GM23338 (cell line): ENCODE results near the gene FRY.

Source experiments
- CREB1 ChIP-seq: fragments of 250-450 bp; sonication (Bioruptor Pico); IDR thresholded peaks from 2 replicates; pipeline ENCODE4 v1.5.0; 2020; ENCODE audit warnings: low read depth, mild to moderate bottlenecking, moderate library complexity
- EZH2 ChIP-seq: fragments of 200-600 bp; sonication (generic); IDR thresholded peaks from one replicate; pipeline ENCODE4 v1.8.0; 2017; ENCODE audit warnings: antibody characterized with exemption, mild to moderate bottlenecking, low read depth; ENCODE audit not compliant: unreplicated experiment
- EZH2phosphoT487 ChIP-seq: fragments of 200-600 bp; sonication (generic); IDR thresholded peaks from one replicate; pipeline ENCODE4 v1.8.1; 2018; ENCODE audit warnings: antibody characterized with exemption; ENCODE audit not compliant: unreplicated experiment
- JUNB ChIP-seq: IDR thresholded peaks from one replicate; pipeline ENCODE4 v1.6.1; 2016; ENCODE audit warnings: antibody characterized with exemption; ENCODE audit not compliant: unreplicated experiment
- POLR2AphosphoS5 ChIP-seq: IDR thresholded peaks from 2 replicates; pipeline ENCODE4 v1.6.1; 2016; ENCODE audit warnings: antibody characterized with exemption, low read depth
- STAT1 ChIP-seq: IDR thresholded peaks from one replicate; pipeline ENCODE4 v1.6.1; 2016; ENCODE audit warnings: antibody characterized with exemption; ENCODE audit not compliant: unreplicated experiment
- ZNF331 ChIP-seq: fragments of 250-450 bp; sonication (Bioruptor Pico); IDR thresholded peaks from 2 replicates; pipeline ENCODE4 v1.5.0; 2020; ENCODE audit warnings: low read depth, mild to moderate bottlenecking, moderate library complexity
- TF ChIP-seq, protein P1 (sequence below), 2 experiments: fragments of 200-600 bp in 1 of 2; sonication (generic) in 1 of 2; conservative IDR thresholded peaks; 2 replicates each; pipeline versions ENCODE4 v1.5.1 to v1.6.1; 2016 to 2017; ENCODE audit warnings: antibody characterized with exemption in 2 of 2, low read depth in 2 of 2, mild to moderate bottlenecking in 2 of 2, moderate library complexity in 1 of 2
- TF ChIP-seq, protein P2 (sequence below): IDR thresholded peaks from one replicate; pipeline ENCODE4 v1.6.1; 2018; ENCODE audit warnings: antibody characterized with exemption; ENCODE audit not compliant: unreplicated experiment

DNA sequence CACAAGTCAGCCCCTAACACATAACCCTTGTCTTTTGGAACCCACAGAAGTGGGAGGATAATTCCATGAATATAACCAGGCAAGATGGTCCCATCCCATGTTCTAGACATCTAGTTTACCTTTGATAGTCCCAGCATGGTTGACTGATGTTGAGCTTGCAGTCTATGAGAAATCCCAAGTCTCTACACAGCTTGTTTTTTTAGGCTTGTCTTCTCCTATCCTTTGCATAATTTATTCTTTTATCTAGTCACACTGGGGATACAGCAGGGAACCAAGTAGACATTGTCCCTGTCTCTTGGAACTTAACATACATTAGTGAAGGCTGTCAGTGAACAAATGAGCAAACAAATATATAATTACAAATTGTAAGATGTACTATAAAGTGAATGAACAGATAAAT, 19.6 kb upstream of the FRY start:
- TF ChIP-seq POLR2AphosphoS5 (no peak), STAT1 (no peak), ZNF331 (CRISPR knock-in tag) (no peak), EZH2 (no peak), JUNB (no peak), EZH2phosphoT487 (no peak), CREB1 (CRISPR knock-in tag) (no peak)
- TF ChIP-seq, protein P1, sequence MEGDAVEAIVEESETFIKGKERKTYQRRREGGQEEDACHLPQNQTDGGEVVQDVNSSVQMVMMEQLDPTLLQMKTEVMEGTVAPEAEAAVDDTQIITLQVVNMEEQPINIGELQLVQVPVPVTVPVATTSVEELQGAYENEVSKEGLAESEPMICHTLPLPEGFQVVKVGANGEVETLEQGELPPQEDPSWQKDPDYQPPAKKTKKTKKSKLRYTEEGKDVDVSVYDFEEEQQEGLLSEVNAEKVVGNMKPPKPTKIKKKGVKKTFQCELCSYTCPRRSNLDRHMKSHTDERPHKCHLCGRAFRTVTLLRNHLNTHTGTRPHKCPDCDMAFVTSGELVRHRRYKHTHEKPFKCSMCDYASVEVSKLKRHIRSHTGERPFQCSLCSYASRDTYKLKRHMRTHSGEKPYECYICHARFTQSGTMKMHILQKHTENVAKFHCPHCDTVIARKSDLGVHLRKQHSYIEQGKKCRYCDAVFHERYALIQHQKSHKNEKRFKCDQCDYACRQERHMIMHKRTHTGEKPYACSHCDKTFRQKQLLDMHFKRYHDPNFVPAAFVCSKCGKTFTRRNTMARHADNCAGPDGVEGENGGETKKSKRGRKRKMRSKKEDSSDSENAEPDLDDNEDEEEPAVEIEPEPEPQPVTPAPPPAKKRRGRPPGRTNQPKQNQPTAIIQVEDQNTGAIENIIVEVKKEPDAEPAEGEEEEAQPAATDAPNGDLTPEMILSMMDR (conservative IDR thresholded peaks at IDR 0.05; ENCODE audit: low read depth in 2 of 2) = no peak
- TF ChIP-seq, protein P2, sequence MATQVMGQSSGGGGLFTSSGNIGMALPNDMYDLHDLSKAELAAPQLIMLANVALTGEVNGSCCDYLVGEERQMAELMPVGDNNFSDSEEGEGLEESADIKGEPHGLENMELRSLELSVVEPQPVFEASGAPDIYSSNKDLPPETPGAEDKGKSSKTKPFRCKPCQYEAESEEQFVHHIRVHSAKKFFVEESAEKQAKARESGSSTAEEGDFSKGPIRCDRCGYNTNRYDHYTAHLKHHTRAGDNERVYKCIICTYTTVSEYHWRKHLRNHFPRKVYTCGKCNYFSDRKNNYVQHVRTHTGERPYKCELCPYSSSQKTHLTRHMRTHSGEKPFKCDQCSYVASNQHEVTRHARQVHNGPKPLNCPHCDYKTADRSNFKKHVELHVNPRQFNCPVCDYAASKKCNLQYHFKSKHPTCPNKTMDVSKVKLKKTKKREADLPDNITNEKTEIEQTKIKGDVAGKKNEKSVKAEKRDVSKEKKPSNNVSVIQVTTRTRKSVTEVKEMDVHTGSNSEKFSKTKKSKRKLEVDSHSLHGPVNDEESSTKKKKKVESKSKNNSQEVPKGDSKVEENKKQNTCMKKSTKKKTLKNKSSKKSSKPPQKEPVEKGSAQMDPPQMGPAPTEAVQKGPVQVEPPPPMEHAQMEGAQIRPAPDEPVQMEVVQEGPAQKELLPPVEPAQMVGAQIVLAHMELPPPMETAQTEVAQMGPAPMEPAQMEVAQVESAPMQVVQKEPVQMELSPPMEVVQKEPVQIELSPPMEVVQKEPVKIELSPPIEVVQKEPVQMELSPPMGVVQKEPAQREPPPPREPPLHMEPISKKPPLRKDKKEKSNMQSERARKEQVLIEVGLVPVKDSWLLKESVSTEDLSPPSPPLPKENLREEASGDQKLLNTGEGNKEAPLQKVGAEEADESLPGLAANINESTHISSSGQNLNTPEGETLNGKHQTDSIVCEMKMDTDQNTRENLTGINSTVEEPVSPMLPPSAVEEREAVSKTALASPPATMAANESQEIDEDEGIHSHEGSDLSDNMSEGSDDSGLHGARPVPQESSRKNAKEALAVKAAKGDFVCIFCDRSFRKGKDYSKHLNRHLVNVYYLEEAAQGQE = no peak
